ENCODE measurements around the gene BET1. TPM values are rescaled to one million over a fixed set of nuclear protein-coding genes. Genes with fewer than 3 reads are reported as not detected.

Gene BET1
- polyA plus RNA-seq, 2 of the 4 experiments (the other 2 are of a cell fraction): 31.5 to 64.3 TPM

DNA sequence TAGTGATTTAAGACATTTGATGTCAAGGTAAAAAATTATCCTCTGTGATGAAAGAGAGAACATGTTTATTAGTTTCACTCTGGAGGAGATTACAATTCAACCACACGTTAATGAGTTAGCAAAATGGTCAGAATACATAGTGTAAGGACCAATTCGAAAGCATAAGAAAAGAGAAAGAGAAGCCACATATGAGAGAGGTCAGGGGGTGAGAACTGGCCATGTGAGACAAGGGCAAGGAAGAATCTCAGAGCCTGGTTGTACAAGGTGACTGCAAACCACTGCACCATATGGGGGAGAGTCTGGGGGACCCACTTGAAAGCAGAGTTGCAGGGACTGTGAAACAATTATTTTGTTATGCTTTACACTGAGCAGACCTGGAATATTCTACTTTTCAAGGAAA lies 27.7 kb upstream of the BET1 start (continued):
- TF ChIP-seq HMGXB4 (CRISPR knock-in tag; IDR thresholded peaks at IDR 0.05; ENCODE audit: borderline replicate concordance): no peak

DNA sequence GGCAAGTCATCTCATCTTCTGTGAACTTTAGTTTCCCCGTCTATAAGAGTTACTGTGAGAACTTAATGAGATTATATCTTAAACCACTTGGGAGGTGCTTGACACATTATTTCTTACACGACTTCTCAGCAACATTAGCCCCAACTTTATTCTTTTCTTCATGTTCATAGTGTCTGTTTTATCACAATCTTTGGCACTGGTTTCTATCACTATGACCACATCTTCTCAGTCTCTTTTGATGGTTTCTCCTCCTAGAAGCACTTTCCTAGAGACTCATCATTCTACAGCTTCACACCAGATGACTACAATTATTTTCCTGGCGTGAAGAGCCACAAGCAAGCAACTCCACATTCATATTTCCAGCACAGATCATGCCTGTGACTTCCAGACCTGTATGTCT lies 26.5 kb upstream of the BET1 start:
- Histone ChIP-seq H3K4me1 (no peaks in the 10 kb centered on the region; the same call in 2 of the 3 replicates), H3K4me2 (no peak overlapping the region), H3K27ac (no peak overlapping the region), H3K4me3 (no peak overlapping the region), H3K9me3 (no peaks in the 10 kb centered on the region)
- WGBS (ENCODE audit: missing lambda C conversion rate): 68% methylated on average over 3 of the region's 3 CpGs
- DNase-seq (ENCODE audit: low read depth in 1 of 2, low spot score in 1 of 2): no peak
- ATAC-seq: no peak
- CTCF ChIA-PET: no interaction called here
- POLR2A ChIA-PET: no interaction called here
- TF ChIP-seq CHD4 (IDR thresholded peaks at IDR 0.05; ENCODE audit: borderline replicate concordance) (no peak), PHF8 (IDR thresholded peaks at IDR 0.05; ENCODE audit: borderline replicate concordance, low read depth) (no peak), CEBPB (IDR thresholded peaks at IDR 0.05) (no peak)
- TF ChIP-seq, protein P1, sequence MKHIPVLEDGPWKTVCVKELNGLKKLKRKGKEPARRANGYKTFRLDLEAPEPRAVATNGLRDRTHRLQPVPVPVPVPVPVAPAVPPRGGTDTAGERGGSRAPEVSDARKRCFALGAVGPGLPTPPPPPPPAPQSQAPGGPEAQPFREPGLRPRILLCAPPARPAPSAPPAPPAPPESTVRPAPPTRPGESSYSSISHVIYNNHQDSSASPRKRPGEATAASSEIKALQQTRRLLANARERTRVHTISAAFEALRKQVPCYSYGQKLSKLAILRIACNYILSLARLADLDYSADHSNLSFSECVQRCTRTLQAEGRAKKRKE (CRISPR knock-in tag; IDR thresholded peaks at IDR 0.05; ENCODE audit: low read depth): no peak
- FAIRE-seq: no peak

GRCh38 chr7:94029976-94030375 lies 25.8 kb upstream of the BET1 start:
- H3K4me1 ChIP-seq: no peaks in the 10 kb centered on the region; the same call in 2 of the 3 replicates
- WGBS (ENCODE audit: missing lambda C conversion rate): 70% methylated on average over 3 of the region's 3 CpGs
- POLR2A ChIA-PET: no interaction called here
- DNase-seq (ENCODE audit: low read depth in 1 of 2, low spot score in 1 of 2) (no peak), FAIRE-seq (no peak), ATAC-seq (no peak)
- no peak overlapping the region for H3K27ac ChIP-seq
- H3K9me3 ChIP-seq: no peaks in the 10 kb centered on the region
- no peak overlapping the region for H3K4me2 ChIP-seq
- no peak overlapping the region for H3K4me3 ChIP-seq
- TF ChIP-seq RFX5 (IDR thresholded peaks at IDR 0.05) (no peak), POLR2A (IDR thresholded peaks at IDR 0.05; ENCODE audit: low read length) (no peak), RNF2 (IDR thresholded peaks at IDR 0.05; ENCODE audit: borderline replicate concordance, low read depth) (no peak), FOSL2 (IDR thresholded peaks at IDR 0.05) (no peak), FOSL2 (CRISPR knock-in tag; IDR thresholded peaks at IDR 0.05) (no peak), ESRRA (IDR thresholded peaks at IDR 0.05; ENCODE audit: borderline replicate concordance, low read length) (no peak), GATA3 (IDR thresholded peaks at IDR 0.05; ENCODE audit: borderline replicate concordance) (no peak), HDAC2 (IDR thresholded peaks at IDR 0.05) (no peak), JUNB (IDR thresholded peaks at IDR 0.05) (no peak), CBX2 (IDR thresholded peaks at IDR 0.05; ENCODE audit: borderline replicate concordance, low read depth) (no peak)
- TF ChIP-seq, protein P2, sequence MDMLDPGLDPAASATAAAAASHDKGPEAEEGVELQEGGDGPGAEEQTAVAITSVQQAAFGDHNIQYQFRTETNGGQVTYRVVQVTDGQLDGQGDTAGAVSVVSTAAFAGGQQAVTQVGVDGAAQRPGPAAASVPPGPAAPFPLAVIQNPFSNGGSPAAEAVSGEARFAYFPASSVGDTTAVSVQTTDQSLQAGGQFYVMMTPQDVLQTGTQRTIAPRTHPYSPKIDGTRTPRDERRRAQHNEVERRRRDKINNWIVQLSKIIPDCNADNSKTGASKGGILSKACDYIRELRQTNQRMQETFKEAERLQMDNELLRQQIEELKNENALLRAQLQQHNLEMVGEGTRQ (IDR thresholded peaks at IDR 0.05): no peak
- TF ChIP-seq, protein P3, sequence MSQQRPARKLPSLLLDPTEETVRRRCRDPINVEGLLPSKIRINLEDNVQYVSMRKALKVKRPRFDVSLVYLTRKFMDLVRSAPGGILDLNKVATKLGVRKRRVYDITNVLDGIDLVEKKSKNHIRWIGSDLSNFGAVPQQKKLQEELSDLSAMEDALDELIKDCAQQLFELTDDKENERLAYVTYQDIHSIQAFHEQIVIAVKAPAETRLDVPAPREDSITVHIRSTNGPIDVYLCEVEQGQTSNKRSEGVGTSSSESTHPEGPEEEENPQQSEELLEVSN (IDR thresholded peaks at IDR 0.05; ENCODE audit: borderline replicate concordance, low read depth): no peak
- CTCF ChIA-PET: no interaction called here

DNA sequence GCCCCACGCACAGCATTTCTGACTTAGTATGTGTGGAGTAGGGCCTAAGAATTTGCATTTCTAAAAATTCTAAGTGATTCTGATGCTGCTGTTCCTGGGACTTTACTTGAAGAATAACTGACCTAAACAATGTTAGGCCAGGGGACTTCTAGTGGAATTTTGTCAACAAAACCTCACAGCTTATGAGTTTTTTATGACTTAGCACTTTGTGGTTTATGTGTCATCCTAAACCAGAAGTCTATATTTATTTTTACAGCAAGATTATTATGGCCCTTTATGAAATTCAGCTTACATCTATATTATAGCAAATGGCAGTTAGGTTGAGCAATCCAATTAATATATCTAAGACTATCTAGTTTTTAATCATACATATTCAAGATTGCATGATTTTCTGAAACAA lies 24.6 kb upstream of the BET1 start:
- Histone ChIP-seq H3K4me2 (no peak overlapping the region), H3K4me1 (no peaks in the 10 kb centered on the region; the same call in 2 of the 3 replicates), H3K4me3 (no peak overlapping the region), H3K27ac (no peak overlapping the region), H3K9me3 (no peaks in the 10 kb centered on the region)
- FAIRE-seq (no peak), ATAC-seq (no peak), DNase-seq (ENCODE audit: low read depth in 1 of 2, low spot score in 1 of 2) (no peak)
- WGBS (ENCODE audit: missing lambda C conversion rate): 89% methylated on average over 1 of the region's 1 CpG
- CTCF ChIA-PET: interaction anchor here (1.5 kb wide), 1 partner anchor 59 kb away, joined by 4 read pairs; no protein-coding TSS in a partner anchor
- POLR2A ChIA-PET: no interaction called here
- TF ChIP-seq MAX (IDR thresholded peaks at IDR 0.05) (no peak), FOSB (CRISPR knock-in tag; IDR thresholded peaks at IDR 0.05) (no peak), NFE2L2 (conservative IDR thresholded peaks at IDR 0.05; ENCODE audit: low read length) (no peak), CBX8 (IDR thresholded peaks at IDR 0.05) (no peak), EHF (CRISPR knock-in tag; IDR thresholded peaks at IDR 0.05) (no peak), HOXA7 (CRISPR knock-in tag; IDR thresholded peaks at IDR 0.05) (no peak), TFCP2L1 (CRISPR knock-in tag; IDR thresholded peaks at IDR 0.05) (no peak), ZFP36 (IDR thresholded peaks at IDR 0.05; ENCODE audit: borderline replicate concordance, partially characterized antibody) (no peak), RCOR1 (IDR thresholded peaks at IDR 0.05; ENCODE audit: low read depth, low read length) (no peak), ZNF302 (CRISPR knock-in tag; IDR thresholded peaks at IDR 0.05) (no peak)
- TF ChIP-seq, protein P4, sequence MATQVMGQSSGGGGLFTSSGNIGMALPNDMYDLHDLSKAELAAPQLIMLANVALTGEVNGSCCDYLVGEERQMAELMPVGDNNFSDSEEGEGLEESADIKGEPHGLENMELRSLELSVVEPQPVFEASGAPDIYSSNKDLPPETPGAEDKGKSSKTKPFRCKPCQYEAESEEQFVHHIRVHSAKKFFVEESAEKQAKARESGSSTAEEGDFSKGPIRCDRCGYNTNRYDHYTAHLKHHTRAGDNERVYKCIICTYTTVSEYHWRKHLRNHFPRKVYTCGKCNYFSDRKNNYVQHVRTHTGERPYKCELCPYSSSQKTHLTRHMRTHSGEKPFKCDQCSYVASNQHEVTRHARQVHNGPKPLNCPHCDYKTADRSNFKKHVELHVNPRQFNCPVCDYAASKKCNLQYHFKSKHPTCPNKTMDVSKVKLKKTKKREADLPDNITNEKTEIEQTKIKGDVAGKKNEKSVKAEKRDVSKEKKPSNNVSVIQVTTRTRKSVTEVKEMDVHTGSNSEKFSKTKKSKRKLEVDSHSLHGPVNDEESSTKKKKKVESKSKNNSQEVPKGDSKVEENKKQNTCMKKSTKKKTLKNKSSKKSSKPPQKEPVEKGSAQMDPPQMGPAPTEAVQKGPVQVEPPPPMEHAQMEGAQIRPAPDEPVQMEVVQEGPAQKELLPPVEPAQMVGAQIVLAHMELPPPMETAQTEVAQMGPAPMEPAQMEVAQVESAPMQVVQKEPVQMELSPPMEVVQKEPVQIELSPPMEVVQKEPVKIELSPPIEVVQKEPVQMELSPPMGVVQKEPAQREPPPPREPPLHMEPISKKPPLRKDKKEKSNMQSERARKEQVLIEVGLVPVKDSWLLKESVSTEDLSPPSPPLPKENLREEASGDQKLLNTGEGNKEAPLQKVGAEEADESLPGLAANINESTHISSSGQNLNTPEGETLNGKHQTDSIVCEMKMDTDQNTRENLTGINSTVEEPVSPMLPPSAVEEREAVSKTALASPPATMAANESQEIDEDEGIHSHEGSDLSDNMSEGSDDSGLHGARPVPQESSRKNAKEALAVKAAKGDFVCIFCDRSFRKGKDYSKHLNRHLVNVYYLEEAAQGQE (IDR thresholded peaks at IDR 0.05): no peak

Measured in A549 (cell line).